HG03045 (cell line): ENCODE measurements around the gene VMP1.

Source experiments
- ATAC-seq: cut with Tn5 transposase; IDR thresholded peaks from one replicate; pipeline ENCODE4 v1.9.1; 2021; ENCODE audit warnings: mild to moderate bottlenecking, moderate library complexity; ENCODE audit not compliant: unreplicated experiment

VMP1 gene

DNA sequence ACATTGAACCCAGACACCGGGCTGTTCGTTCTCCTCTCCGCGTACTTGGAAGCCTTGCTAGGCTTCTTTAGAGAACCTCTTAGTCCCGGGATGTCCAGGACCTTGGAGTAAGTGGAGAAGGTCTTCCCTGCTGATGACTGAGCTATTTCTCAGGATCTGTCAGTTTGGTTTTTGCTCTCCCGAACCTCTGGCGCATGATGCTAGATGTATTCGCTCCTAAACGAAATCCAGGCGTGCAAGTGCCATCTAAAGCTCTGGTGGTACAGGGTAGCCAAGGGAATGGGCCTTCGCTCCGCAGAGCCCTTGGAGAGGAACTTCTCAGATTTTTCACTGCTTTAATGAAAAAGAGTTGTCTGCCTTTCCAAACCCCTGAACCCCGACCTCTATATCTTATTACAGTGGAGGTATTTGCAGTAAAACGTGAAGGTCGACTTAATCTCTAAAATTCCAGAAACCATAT is 547 bp downstream of the VMP1 start:
- ATAC-seq: no peak

DNA sequence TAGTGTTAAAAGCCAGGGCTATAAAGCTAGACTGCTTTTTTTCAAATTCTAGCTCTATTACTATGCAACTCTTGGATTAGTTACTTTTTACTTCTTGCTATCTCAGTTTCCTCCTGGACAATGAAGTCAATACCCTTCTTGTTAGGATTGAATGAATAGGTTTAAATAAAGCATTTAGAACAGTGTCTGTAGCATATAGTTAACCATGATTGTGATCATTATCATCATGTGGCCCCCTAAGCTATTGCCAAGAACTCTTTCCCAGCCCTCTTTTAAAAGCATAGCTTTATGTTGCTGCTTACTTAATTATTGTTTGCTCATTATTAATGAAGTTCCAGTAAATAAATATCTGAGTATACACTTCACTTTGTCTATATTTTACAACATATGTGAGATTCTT is 4.5 kb downstream of the VMP1 start:
- ATAC-seq: no peak

DNA sequence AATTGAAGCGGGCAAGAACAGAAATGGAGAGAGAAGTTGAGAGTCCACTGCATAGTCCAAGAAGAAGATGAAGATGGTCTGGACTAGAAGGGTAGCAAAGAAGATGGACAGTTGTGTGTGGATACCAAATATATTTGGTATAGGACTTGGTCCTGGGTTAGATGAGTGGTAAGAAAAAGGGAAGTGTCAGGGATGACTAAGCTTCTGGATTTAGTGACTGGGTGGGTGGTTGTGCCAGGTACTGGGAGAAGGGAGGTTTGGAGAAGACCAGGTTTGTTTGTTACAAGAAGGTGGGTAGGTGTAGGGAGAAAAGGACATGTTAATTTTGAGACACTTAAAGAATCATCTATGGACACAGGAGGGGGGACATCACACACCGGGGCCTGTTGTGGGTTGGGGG is 5.4 kb downstream of the VMP1 start:
- ATAC-seq: no peak

DNA sequence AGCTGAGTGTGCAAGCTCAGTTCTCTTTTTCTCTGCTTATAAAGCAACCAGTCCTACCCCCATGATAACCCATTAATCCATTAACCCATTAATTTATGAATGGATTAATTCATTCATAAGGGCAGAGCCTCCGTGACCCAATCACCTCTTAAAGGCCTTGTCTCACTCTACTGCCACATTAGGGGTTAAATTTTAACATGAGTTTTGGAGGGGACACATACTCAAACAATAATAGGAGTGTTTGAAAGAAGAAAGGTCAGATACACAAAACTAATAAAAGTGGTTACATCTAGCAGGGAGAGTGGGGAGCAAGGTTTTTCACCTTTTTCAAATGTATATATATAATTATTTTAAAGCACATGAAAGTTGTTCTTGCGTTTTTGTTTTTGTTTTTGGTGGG is 6.8 kb downstream of the VMP1 start:
- no peak for ATAC-seq

DNA sequence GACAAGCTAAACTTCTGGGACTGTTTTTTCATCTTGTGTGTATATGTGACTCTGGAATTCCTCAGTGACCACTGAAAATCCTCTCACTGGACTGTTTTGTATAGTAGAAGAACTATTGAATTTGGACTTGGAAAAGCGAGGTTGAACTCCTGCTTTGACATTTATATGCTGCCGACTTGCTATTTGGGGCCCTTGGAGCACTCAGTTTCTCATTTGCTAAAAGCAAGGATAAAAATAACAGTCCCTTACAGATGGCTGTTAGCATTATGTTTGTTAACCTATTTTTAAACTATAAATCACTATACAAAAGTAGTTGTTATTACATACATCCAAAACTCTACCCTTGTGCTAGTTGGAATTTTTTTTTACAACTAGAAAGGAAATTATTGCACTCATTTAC is 9.0 kb downstream of the VMP1 start:
- ATAC-seq: no peak

DNA sequence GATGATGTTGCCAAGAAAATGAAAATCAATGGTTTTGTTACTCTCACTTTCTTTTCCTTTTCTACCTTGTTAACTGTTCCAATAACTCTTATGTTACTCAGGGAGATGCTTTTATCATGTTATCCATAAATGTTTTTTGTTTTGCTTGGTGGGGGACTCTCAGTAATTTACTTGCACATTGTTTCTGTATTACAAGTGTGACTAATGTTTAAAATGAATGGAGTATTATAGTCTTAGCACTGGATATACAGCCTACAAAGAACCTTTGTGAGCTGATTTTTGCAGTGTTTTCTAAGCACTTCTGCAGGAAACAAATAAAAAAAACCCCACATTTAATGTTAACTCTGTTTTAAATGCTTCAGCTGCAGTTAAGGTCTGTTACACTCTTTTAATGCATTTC is 12.1 kb downstream of the VMP1 start:
- ATAC-seq: no peak

DNA sequence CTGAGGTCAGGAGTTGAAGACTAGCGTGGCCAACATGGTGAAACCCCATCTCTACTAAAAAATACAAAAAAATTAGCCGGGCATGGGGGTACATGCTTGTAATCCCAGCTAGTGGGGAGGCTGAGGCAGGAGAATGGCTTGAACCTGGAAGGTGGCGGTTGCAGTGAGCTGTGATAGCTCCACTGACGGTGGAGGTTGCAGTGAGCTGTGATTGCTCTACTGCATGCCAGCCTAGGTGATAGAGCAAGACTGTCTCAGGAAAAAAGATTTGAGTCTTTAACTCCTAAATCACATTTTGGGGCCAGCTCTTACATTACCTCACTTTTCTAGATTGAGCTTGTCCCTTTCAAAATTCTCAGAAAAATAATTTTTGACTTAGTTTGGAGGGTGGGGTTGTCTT is 15.2 kb downstream of the VMP1 start:
- ATAC-seq: no peak

DNA sequence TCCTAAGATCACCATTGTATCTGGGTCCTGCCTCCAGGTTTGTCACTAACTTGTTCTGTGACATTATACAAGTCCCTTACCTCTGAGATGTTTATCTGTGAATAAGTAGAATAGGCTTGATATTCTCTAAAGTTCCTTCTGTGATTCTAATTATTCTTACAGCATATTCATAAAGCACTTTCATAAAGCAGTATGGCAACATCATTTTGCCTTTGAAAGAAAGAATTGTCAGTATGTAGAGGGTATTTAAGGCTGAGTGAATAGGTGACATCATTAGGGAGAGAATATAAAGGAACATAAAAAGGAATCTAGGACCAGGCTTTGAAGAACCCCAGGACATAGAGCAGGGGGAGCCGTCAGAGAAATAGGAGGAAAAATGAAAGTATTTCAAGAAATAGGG is 15.6 kb downstream of the VMP1 start:
- no peak for ATAC-seq

DNA sequence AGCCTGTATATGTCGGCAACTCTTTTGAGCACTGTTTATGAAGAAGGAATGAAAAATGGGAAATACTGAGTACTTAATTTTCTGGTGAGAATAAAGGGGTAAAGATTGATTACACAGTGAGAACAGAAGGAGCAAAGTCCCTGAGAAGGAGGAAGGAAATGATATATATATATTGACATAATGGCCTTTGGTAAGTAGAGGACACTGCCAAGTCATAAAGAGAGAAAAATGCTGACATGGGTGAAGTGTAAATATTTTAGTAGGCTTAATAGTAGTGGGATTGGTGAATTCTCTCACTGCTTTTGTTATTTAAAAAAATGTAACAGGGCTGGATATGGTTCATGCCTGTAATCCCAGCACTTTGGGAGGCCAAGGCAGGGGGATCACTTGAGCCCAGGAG is 16.2 kb downstream of the VMP1 start:
- no peak for ATAC-seq

DNA sequence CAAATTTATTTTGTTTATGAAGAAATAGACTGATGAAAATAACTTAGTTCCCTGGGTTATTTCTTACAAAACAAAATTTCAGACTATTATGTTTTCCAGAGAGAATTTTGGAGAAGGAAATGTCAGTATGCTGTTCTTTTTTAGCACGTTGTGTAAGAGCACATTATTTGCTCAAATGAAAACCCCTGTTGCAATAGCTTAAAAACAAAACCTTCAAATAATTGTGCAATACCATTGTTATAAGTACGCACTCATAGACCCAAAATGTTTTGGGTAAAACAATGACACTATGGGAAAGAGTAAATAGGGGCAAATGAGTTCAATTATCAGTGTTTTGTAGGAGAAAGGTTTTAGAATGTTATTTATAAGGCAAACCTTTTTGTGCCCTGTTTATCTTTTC is 18.2 kb downstream of the VMP1 start:
- ATAC-seq: no peak

DNA sequence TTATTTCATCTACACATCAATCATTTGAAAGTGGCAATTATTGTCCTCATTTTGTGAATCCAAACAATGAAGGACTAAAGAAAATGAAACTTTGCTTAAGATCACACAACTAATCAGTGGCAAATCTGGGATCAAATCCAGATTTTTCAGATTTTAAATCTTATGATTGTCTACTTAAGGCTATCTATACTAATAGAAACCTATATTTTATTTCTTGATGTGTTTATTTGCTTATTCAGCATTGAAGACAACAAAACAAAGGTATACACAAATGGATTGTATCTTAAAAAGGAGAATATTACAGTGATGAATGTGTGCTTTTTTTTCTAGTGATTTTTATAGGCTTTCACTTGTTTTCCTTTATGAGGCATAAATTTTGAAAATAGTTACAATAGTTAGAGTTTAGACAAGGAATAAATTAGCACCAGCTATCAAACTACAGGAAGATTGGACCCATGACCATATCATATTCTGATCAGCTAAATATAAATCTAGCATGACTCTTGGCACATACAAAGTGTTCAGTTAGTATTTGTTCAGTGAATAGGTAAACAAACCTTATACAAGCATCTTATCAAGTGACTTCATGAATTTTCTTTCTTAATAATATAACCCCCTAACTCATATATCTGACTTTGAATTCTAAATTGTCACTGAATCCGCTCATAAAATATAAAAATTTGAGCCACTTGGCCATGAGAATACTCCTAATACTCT is 20.5 kb downstream of the VMP1 start:
- ATAC-seq: no peak

DNA sequence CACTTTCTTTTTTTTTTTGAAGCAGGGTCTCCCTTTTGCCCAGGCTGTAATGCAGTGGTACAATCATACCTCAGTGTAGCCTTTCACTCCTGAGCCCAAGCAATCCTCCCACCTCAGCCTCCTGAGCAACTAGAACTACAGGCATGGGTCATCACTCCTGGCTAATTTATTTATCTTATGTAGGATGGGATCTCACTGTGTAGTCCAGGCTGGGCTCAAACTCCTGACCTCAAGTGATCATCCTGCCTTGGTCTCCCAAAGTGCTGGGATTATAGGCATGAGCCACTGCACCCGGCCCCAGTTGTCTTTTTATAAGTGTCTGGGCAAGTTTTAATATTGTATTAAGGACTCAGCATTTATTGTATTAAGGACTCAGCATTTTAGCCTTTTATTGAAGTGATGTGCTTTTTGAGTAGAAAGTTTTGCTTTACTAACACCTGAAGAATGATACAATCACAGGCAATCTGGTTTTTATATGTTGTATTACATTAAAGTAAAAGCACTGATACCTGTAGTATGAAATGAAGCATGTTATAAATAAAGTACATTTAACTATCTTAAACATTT is 22.9 kb downstream of the VMP1 start:
- no peak for ATAC-seq

DNA sequence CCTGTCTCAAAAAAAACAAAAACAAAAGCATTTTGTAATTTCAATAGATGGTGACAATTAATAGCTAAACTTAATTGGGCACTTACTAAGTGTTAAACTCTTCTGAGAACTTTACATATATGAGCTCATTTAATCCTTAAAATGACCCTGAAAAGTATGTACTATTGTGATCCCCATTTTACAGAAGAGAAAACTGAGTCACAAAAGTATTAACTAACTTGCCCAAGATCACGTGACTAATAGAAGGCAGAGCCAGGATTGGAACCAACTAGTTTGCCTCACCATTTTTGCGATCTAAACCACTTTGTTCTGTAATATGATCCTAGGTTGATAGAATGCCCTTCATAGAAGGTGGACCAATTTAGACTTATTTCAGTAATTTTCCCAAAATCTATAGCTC is 26.2 kb downstream of the VMP1 start:
- no peak for ATAC-seq

DNA sequence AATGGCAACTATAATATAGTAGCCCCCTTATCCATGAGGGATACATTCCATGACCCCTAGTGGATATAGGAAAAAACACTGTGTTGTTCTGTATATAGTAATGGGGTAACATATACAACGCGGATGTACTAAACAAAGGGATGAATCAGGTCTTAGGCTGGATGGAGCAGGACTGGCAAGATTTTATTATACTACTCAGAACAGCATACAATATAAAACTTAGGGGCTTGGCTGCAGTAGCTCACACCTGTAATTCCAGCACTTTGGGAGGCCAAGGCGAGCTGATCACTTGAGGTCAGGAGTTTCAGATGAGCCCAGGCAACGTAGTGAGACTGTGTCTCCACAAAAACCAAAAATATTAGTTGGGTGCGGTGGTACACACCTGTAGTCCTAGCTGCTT is 26.8 kb downstream of the VMP1 start:
- no peak for ATAC-seq

DNA sequence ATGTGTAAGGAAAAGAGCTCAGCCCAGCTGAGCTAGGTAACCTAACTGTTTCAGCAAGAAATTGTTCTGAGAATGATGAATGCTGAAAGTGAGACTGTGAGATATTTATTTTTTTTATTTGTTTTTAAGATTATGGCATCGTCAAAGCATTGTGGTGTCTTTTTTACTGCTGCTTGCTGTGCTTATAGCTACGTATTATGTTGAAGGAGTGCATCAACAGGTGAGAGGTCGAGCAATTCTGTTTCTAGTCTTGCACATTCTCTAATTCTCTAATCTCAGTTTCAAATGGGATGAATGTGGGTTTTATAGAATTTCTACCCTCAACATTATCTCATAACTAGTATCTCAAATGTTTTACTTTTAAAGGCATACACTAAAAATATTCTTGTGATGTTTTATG is 29.9 kb downstream of the VMP1 start:
- ATAC-seq: no peak

DNA sequence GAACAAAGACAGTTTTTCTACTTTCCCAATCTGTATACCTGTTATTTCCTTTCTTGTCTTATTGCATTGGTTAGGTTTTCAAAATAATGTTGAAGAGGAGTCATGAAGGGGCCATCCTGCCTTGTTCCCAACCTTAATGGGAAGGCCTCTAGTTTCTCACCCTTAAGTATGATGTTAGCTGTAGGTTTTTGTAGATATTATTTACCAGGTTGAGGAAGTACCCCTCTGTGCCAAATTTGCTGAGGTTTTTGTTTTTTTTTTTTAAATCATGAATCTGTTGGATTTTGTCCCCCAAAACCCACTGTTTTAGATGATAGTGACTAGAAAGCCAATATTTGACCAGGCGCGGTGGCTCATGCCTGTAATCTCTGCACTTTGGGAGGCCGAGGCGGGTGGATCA is 36.4 kb downstream of the VMP1 start:
- ATAC-seq: no peak

DNA sequence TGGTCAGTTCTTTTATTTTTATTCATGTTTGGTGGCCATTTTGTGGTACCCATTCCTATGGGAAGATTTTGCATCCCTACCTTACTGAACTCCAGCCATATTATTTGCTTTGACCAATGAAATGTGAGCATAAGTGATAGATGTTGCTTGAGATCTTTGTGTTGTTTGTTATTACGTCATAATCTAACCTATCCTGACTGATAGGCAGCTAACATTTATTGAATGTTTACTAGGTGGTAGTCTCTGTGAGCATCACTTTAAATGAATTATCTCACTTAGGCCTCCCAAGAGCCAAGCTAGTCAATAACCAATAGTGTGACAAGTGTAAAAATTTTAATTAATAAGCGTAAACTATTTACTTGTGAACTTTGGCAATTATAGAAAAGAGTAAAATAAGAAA is 37.6 kb downstream of the VMP1 start:
- no peak for ATAC-seq

DNA sequence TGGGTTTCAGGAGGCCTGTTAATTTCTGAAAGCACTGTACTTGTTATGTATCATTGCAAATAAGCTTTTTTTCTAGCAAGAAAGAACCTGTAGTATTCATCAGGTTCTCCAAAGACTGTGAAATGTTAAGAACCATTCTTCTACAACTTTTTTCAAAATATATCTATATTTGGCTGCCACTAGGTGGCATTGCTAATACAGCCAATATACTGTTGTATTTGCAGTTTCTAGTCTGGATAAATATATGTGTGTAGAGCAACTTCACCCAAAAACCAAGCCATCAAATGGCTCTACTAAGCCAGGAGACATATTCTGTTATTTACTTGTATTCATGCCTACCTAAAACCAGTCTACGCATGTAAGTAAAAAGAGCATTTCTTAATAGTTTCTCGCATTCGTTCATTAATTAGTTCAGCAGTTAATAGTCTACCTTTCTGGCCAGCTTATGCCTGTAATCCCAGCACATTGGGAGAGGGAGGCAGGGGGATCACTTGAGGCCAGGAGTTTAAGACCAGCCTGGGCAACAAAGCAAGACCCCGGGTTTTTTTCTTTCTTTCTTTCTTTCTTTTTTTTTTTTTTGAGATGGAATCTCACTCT is 39.5 kb downstream of the VMP1 start:
- no peak for ATAC-seq

DNA sequence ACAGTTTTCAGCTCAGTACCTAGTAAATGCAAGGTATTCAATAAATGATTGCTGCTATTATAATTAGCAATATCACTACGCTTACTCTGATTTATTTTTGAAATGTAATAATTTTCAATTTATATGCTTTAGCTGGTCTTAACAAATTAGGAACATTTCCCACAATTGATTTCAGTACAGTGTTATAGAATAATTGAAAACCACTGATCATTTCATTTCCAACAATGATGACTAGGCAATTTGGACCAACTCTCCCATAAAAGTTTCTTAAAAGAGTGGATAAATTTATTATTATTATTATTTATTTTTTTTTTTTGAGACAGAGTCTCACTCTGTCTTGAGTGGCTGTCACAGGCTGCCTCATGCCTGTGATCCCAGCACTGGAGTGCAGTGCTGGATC is 41.1 kb downstream of the VMP1 start:
- no peak for ATAC-seq

DNA sequence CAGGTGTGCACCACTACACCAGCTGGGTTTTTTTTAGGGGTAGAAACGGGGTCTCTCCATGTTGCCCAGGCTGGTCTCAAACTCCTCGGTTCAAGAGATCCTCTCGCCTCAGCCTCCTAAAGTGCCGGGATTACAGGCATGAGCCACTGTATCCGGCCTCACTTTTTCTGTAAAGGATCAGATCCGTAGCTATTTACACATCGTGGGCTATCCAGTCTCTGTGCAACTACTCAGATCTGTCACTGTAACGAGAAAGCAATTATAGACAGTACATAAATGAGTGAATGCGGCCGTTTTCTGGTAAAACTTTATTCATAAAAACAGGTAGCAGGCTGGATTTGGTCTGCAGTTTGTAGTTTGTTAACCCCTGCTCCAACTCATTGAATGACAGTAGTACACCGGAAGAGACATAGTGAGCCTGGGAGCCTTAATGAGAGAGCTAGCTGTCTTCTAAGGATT is 44.5 kb downstream of the VMP1 start:
- no peak for ATAC-seq

DNA sequence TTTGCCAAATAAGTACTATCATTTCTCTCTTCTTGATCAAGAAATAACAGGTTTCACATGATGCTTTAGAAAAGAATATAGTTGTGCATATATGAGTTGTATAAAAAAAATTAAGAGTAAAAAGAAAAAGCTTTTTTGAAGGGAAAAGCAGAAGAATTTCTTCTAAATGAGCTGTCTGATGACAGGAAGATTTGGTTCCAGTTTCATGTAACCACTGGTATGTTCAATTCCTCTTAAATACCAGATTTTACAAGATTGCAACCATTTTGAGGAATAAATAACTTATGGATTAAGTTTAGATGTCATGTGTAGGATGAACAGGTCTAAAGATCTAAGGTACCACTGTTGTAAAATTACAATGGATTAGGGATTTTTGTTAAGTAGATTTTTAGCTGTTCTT is 45.0 kb downstream of the VMP1 start:
- no peak for ATAC-seq

DNA sequence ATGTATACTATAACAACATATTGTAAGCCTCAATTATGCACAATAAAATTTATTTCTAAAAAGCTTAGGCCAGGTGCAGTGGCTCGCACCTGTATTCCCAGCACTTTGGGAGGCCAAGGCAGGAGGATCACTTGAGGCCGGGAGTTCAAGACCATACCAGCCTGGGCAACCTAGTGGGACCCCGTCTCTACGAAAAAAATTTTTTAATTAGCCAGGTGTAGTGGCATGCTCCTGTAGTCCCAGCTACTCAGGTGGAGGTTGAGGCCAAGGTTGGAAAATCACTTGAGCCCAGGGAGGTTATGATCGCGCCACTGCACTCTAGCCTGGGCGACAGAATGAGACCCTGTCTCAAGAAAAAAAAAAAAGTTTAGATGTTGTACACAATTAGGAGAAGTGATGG is 45.5 kb downstream of the VMP1 start:
- no peak for ATAC-seq
